ENCODE data around the gene HSPBP1. TPM values are rescaled to one million over a fixed set of nuclear protein-coding genes. Genes with fewer than 3 reads are reported as not detected.

HSPBP1 gene
- total RNA-seq, 1 experiment from 2014 or later = 72.8 TPM

GRCh38 chr19:55224038-55224665 lies 55.8 kb downstream of the HSPBP1 start:
- peaks cover 63% of the 10 kb centered on the region for H3K36me3 Mint-ChIP-seq (ENCODE audit: insufficient read depth, unreplicated experiment)
- H3K4me1 Mint-ChIP-seq (ENCODE audit: low read depth, unreplicated experiment) = no peaks in the 10 kb centered on the region
- H3K27me3 Mint-ChIP-seq (ENCODE audit: unreplicated experiment) = no peaks in the 10 kb centered on the region
- CTCF ChIA-PET = no interaction called here
- H3K27ac Mint-ChIP-seq (ENCODE audit: unreplicated experiment) = no peak overlapping the region
- TF ChIP-seq, protein P1, sequence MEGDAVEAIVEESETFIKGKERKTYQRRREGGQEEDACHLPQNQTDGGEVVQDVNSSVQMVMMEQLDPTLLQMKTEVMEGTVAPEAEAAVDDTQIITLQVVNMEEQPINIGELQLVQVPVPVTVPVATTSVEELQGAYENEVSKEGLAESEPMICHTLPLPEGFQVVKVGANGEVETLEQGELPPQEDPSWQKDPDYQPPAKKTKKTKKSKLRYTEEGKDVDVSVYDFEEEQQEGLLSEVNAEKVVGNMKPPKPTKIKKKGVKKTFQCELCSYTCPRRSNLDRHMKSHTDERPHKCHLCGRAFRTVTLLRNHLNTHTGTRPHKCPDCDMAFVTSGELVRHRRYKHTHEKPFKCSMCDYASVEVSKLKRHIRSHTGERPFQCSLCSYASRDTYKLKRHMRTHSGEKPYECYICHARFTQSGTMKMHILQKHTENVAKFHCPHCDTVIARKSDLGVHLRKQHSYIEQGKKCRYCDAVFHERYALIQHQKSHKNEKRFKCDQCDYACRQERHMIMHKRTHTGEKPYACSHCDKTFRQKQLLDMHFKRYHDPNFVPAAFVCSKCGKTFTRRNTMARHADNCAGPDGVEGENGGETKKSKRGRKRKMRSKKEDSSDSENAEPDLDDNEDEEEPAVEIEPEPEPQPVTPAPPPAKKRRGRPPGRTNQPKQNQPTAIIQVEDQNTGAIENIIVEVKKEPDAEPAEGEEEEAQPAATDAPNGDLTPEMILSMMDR (IDR thresholded peaks at IDR 0.05; ENCODE audit: unreplicated experiment) = no peak
- H3K4me3 Mint-ChIP-seq (ENCODE audit: low read depth, unreplicated experiment) = no peak overlapping the region
- peaks cover 2% of the 10 kb centered on the region for H3K9me3 Mint-ChIP-seq (ENCODE audit: low read depth, unreplicated experiment)
- intact Hi-C loops (cut with micrococcal nuclease; ENCODE audit: unreplicated experiment) = no loop called here
- no peak for DNase-seq
- BruUV-seq (replicated peaks) = no TSS peak

- intact Hi-C loops (cut with micrococcal nuclease; ENCODE audit: unreplicated experiment) = no loop called here
- H3K27ac Mint-ChIP-seq (ENCODE audit: unreplicated experiment) = no peak overlapping the region
- H3K36me3 Mint-ChIP-seq (ENCODE audit: insufficient read depth, unreplicated experiment) = peaks cover 69% of the 10 kb centered on the region
- CTCF ChIA-PET = no interaction called here
- BruUV-seq (replicated peaks) = no TSS peak
- peaks cover 2% of the 10 kb centered on the region for H3K9me3 Mint-ChIP-seq (ENCODE audit: low read depth, unreplicated experiment)
- no peaks in the 10 kb centered on the region for H3K4me1 Mint-ChIP-seq (ENCODE audit: low read depth, unreplicated experiment)
- TF ChIP-seq, protein P1 (IDR thresholded peaks at IDR 0.05; ENCODE audit: unreplicated experiment) = no peak
- H3K4me3 Mint-ChIP-seq (ENCODE audit: low read depth, unreplicated experiment) = no peak overlapping the region
- no peak for DNase-seq
- H3K27me3 Mint-ChIP-seq (ENCODE audit: unreplicated experiment) = no peaks in the 10 kb centered on the region
Measured at GRCh38 chr19:55223291-55224037, 56.4 kb downstream of the HSPBP1 start.

DNA sequence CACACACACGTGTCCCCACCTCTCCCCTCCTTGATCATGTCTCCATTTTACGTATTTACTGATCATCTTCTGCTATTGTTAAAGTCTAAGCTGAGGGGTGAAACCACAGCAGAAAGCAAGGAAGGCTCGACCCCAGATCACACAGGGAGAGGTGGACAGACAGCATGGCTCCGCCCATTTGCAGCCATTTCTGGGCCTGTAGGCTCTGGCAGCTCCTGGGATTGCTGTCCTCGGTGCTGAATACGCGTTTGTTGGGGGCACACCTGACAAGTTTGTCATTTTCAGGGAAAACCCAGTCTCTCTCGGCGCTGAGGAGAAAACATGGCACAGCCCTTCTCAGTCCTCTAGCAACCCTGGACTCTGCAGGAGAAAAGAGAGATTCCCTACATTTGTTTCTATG lies 59.4 kb downstream of the HSPBP1 start:
- no peak for DNase-seq
- Mint-ChIP-seq H3K27me3 (ENCODE audit: unreplicated experiment) (no peaks in the 10 kb centered on the region), H3K9me3 (ENCODE audit: low read depth, unreplicated experiment) (peaks cover 6% of the 10 kb centered on the region), H3K4me3 (ENCODE audit: low read depth, unreplicated experiment) (no peak overlapping the region), H3K27ac (ENCODE audit: unreplicated experiment) (no peak overlapping the region), H3K36me3 (ENCODE audit: insufficient read depth, unreplicated experiment) (peaks cover 77% of the 10 kb centered on the region), H3K4me1 (ENCODE audit: low read depth, unreplicated experiment) (peaks cover 25% of the 10 kb centered on the region)
- intact Hi-C loops (cut with micrococcal nuclease; ENCODE audit: unreplicated experiment) = no loop called here
- TF ChIP-seq, protein P1 (IDR thresholded peaks at IDR 0.05; ENCODE audit: unreplicated experiment) = no peak
- CTCF ChIA-PET = no interaction called here
- no TSS peak for BruUV-seq (replicated peaks)

DNA sequence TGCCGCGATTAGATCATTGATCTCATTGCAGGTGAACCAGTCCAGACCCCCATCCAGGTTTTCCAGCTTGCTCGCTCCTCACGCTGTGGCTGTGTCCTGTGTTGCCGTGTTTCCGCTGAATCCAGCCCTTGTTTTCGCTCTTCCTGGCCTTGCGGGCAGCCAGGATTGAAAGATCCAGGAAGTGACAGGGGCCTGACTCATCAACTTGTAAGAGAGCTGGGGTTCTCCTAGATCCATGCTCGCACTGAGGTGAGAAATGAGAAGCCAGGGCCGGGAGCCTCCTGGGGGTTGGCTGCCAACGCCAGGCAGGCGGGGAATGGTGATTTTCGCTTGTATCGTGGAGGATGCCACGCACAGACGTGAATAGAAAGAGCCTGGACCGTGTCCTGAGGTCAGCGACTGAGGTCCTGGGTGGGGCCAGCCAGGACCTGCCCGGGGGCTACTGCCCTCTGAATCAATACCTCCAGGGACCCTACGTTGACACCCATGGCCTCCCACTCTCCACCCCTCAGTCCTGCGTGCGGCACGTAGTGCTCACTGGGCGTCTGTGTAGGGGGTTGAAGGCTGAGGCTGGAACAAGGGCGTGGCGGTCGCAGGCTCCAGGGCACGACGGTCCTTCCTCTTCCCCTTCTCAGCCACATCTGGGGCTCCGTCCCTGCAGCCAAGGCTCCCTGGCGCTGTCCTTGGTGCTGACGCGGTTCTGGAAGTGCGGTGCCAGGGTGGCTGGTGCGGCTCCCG lies 63.3 kb downstream of the HSPBP1 start:
- Mint-ChIP-seq H3K4me1 (ENCODE audit: low read depth, unreplicated experiment) (peaks cover 26% of the 10 kb centered on the region), H3K27ac (ENCODE audit: unreplicated experiment) (peak overlapping the region; percentile 95), H3K27me3 (ENCODE audit: unreplicated experiment) (no peaks in the 10 kb centered on the region), H3K9me3 (ENCODE audit: low read depth, unreplicated experiment) (peaks cover 9% of the 10 kb centered on the region), H3K36me3 (ENCODE audit: insufficient read depth, unreplicated experiment) (peaks cover 63% of the 10 kb centered on the region), H3K4me3 (ENCODE audit: low read depth, unreplicated experiment) (peak overlapping the region; percentile 76)
- peak; percentile 96 for DNase-seq
- intact Hi-C loops (cut with micrococcal nuclease; ENCODE audit: unreplicated experiment) = loop anchor here (1.0 kb wide), 1 partner anchor 43 kb away; the partner anchor contains the start of gene PPP6R1
- TSS peak; percentile 78 for BruUV-seq (replicated peaks)
- TF ChIP-seq, protein P1 (IDR thresholded peaks at IDR 0.05; ENCODE audit: unreplicated experiment) = no peak
- CTCF ChIA-PET = interaction anchor here (0.5 to 1.3 kb wide), 6 partner anchors 37 to 422 kb away, joined by 3 to 8 read pairs (median 5); partner anchors contain the start of genes DNAAF3, PPP6R1 and SYT5
